Caki2 (cell line): ENCODE measurements around the gene SMARCA4. TPM values are rescaled to one million over a fixed set of nuclear protein-coding genes. Genes with fewer than 3 reads are reported as not detected.
A peak's percentile ranks its signal among the peaks of the same experiment; 100 is the strongest.
"Not testable (repeated sequence)": the region's sequence is repeated elsewhere in the genome, so short reads cannot be mapped to it uniquely, and the experiment has no call there.

Experiments
- DNase-seq: peaks from one replicate; pipeline ENCODE4 v3.0.0-alpha.2; 2015; ENCODE audit warnings: low read depth
- in situ Hi-C: cut with HindIII; loops from 2 replicates; pipeline ENCODE4 v1.10.0; 2016; ENCODE audit warnings: low sequenced_read_pairs, low pct_unique_long_range_greater_than_20kb, mixed read lengths
- total RNA-seq: library from RNA; depleted of rRNA; stranded (reverse); fragments of >200 nt; shearing (Covaris generic); gene quantifications from 2 replicates; pipeline ENCODE4 v1.2.3, GENCODE V29; 2014; ENCODE audit warnings: low replicate concordance

SMARCA4 gene
- total RNA-seq, 1 experiment from 2014 or later: 76.1 TPM

DNA sequence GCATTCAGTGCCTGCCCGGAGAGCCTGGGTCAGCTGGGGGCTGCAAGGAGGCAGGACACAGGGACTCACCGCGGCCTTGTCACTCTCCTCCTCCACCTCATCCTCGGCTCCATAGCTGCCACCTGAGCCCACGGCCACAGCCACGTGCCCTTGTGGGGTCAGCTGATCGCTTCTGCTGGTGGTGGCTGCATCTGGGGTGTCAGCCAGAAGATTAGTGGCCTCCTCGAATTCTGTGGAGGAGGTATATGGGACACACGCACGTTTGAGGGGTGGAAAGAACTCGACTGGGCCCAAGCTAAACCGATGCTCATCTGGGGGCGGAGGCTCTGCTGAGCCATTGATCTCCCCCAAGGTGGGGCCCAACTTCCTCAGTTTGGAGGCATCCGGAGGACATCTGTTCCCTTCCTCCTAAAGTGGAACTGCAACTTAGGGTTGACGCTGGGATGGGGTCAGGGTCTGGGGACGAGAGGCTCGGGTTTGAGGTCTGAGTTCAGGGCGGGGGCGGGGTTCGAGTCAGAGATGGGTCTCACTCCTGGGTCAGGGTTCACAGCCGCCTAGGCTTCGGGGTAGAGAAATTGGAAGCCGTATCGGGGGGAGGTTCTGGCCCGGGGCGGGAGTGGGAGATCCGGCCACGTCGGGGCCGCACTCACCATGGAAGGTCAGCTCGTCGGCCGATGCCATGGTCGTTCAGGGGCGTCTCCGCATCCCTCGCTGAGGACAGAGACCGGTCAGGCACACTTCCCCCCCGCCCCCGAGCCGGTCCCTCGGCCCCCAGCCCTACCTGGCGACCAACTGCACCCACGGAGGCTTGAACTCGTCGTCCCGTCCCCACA is 32.9 kb upstream of the SMARCA4 start:
- DNase-seq: no peak
- in situ Hi-C loops: no loop called here

DNA sequence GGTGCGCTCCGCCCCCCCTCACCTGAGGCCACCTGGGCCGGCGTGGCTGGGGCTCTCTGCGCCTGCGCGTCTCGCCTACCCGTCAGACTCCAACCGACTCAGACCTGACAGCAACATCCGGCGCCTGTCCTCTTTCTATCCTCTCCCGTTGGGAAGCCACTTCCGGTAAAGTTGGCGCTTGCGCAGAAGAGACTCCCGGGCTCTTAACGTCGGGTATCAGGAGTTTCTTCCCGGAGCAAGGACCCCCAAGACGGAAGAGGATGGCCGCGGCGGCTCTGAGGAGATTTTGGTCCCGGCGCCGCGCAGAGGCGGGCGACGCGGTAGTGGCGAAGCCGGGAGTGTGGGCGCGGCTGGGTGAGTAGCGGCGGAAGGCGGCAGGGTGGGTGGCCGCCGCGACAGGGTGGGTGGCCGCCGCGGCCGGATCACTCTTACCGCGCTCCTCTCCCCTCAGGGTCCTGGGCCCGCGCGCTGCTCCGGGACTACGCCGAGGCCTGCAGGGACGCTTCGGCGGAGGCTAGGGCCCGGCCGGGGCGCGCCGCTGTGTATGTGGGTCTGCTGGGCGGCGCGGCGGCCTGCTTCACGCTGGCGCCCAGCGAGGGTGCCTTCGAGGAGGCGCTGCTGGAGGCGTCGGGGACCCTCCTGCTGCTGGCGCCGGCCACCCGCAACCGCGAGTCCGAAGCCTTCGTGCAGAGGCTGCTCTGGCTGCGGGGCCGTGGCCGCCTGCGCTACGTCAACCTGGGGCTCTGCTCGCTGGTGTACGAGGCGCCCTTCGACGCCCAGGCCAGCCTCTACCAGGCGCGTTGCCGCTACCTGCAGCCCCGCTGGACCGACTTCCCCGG is 32.0 kb upstream of the SMARCA4 start, which contains the start of the genes TIMM29 and YIPF2:
TSS of gene TIMM29 (plus strand) at position 249 of the 839 bp plus-strand sequence. CDS start at position 261, 12 bp downstream.
TSS of gene YIPF2 (minus strand) at position 77 of the 839 bp plus-strand sequence. CDS start 229 bp downstream, outside the sequence.
- in situ Hi-C loops: no loop called here

DNA sequence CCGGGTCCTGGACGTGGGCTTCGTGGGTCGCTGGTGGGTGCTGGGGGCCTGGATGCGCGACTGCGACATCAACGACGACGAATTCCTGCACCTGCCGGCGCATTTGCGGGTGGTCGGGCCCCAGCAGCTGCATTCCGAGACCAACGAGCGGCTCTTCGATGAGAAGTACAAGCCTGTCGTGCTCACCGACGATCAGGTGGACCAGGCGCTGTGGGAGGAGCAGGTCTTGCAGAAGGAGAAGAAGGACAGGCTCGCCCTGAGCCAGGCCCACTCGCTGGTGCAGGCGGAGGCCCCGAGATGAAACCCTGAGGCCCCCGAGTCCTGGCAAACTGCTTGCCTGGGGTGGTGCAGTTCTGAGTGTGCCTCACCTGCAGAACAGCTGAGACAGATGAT is 31.4 kb upstream of the SMARCA4 start:
- in situ Hi-C loops: no loop called here
- no peak for DNase-seq

More for the DNA sequence above, 32.0 kb upstream of the SMARCA4 start, which contains the start of the genes TIMM29 and YIPF2:
- DNase-seq: peak; percentile 97

DNA sequence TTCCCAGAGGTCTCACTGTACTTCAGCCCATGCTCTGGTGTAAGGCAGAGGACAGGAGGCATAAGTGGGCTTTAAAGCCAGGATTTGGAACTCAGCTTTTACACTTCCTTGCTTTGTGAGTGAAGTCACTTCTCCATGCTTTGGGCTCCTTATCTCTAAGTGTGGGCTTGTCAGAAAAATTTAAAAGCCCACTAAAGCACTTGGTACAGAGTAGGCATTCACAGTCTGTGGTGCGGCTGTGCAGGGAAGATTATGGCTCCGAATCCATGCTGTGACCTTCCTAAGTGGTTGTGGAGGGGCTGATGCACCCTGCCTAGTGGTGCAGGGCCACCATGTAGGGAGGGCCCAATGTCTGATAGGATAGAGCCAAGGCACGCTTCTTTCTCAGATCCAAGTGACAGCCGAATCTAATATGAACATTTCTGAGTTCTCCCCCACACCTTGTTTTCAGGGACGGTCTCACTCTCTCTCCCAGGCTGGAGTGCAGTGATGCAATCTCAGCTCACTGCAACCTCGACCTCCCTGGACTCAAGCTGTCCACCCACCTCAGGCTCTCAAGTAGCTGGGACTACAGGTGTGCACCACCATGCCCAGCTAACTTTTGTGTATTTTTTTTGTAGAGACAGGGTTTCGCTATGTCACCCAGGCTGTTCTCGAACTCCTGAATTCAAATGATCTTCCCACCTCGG is 25.3 kb upstream of the SMARCA4 start:
- in situ Hi-C loops: no loop called here
- no peak for DNase-seq

DNA sequence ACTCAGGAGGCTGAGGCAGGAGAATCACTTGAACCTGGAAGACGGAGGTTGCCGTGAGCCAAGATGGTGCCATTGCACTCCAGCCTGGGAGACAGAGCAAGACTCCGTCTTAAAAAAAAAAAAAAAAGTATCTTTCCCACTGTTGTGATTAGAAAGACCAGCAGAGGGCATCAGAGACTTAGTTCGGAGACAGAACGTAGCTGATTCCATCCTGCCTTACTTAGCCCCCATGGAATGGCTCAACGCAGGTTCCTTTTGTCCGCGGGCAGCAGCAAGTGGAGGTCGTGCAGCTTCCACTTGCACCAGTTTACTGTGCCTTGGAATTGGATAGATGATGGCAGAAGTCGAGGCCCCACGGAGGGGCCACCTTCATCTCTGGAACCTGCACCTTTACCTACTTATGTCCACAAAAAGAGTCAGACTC is 24.2 kb upstream of the SMARCA4 start:
- in situ Hi-C loops: no loop called here
- peak; percentile 80 for DNase-seq

DNA sequence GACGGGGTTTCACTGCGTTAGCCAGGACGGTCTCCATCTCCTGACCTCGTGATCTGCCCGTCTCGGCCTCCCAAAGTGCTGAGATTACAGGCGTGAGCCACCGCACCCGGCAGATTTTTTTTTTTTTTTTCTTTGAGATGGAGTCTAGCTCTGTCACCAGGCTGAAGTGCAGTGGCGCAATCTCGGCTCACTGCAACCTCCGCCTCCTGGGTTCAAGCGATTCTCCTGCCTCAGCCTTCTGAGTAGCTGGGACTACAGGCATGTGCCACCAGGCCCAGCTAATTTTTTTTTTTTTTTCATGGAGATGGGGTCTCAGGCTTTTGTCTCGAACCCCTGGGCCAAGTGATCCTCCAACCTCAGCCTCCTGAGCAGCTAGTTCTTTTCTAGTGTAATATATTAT is 19.2 kb upstream of the SMARCA4 start:
- DNase-seq, in situ Hi-C loops: not testable (repeated sequence)

DNA sequence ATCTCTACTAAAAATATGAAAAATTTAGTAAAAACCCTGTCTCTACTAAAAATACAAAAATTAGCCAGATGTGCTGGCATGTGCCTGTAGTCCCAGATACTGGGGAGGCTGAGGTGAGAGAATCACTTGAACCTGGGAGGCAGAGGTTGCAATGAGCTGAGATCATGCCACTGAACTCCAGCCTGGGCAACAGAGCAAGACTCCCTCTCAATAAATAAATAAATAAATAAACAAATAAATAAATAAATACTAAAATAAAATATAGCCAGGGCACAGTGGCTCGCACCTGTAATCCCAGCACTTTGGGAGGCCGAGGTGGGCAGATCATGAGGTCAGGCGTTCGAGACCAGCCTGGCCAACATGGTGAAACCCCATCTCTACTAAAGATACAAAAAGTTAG is 17.4 kb upstream of the SMARCA4 start:
- DNase-seq, in situ Hi-C loops: not testable (repeated sequence)

DNA sequence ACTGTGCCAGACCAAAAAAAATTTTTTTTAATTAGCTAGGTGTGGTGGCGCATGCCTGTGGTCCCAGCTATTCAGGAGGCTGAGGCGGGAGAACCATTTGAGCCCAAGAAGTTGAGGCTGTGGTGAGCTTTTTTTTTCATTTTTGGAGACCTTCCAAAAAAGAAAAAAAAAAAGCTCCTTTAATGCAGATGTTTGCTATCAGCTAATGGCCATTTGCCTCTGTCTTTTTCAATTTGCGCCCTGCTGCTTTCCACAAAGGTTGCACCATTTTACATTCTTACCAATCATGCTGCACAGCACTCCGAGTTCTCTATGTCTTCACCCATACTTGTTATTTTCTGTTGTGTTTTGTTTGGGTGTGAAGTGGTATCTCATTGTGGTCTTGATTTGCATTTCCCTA is 15.6 kb upstream of the SMARCA4 start:
- DNase-seq: no peak
- in situ Hi-C loops: no loop called here

DNA sequence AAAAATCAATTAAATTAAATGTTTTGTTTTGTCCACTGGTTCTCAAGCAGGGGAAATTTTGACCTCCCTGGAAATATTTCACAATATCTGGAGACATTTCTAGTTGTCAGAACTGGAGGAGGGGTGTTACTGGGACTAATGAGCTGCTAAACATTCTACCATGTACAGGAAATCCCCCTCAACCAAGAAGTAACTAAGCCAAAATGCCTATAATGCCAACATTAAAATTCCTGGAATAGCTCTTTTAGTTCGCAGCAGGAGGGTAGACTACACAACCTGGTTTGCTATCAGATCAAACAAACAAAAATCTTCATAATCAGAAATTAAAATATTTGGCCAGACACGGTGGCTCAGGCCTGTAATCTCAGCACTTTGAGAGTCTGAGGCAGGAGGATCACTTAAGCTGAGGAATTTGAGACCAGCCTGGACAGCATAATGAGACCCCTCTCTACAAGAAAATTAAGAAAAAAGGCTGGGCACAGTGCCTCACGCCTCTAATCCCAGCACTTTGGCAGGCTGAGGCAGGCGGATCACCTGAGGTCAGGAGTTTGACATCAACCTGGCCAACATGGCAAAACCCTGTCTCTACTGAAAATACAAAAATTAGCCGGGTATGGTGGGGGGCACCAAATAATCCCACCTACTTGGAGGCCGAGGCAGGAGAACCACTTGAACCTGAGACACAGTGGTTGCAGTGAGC is 13.7 kb upstream of the SMARCA4 start:
- in situ Hi-C loops: no loop called here
- peak; percentile 68 for DNase-seq

DNA sequence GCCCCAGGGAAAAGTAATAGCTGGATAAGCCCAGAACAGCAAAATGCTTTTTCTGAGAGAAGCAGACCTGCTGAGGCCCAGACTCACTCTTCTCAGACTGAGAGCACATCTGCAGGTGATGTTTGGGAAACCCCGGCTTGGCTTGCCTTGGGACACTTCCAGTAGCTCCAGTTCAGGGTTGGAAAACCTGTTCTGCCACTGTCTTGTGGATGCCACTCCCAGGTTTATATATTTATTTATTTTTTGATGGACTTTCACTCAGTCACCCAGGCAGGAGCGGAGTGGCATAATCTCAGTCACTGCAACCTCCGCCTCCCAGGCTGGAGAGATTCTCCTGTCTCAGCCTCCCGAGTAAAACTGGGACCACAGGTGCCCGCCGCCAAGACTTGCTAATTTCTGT is 8.0 kb upstream of the SMARCA4 start:
- no peak for DNase-seq
- in situ Hi-C loops: no loop called here

DNA sequence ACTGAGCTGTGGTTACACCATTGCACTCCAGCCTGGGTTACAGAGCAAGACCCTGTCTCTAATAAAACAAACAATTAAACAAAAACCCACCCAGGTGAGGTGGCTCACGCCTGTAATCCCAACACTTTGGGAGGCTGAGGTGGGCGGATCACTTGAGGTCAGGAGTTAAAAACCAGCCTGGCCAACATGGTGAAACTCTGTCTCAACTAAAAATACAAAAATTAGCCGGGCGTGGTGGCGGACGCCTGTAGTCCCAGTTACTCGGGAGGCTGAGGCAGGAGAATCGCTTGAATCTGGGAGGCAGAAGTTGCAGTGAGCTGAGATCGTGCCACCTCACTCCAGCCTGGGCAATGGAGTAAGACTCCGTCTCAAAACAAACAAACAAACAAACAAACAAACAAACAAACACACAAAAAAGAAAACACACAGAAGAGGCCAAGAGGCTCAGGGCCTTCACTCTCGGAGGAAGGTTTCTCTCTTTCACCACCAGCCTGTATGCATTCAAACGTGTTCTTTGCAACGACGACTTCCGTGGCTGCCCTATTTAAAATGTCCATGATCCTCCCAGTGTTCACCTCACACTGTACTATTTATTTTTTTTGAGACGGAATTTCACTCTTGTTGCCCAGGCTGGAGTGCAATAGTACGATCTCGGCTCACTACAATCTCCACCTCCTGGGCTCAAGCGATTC is 1.4 kb upstream of the SMARCA4 start:
- DNase-seq, in situ Hi-C loops: not testable (repeated sequence)

DNA sequence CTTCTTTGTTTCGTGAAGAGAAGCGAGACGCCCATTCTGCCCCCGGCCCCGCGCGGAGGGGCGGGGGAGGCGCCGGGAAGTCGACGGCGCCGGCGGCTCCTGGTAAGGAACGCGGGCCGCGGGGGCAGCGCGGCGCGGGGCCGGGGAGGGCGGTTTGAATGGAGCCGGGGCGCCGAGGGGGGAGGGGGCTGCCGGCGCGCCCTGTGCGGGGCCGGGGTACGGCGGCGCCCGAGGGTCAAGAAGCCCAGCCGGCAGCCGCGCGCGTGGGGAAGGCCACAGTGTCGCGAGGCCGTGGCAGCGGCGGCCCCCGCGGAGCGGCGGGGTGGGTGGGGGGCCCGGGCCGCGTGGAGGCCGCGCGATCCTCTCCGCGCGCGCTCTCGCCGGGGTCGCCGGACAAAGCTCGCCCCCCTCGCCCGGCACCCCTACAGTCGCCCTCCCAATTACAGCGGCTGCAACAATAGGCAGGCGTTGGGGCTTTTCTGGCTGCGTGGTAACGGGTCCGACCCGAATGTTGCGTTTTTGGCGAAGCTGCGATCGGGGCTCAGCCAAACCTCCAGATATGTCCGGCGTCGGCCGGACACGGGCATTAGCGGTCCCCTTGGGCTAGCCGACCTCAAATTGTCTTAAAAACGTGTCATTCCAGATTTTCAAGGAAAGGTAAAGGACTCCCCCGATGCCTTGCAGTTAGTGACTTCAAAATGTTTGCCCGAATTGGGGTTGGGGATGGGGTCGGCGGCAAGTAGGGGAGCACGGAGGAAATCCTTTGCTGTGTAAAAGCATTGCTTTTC is 437 bp downstream of the SMARCA4 start:
- no peak for DNase-seq
- in situ Hi-C loops: no loop called here

DNA sequence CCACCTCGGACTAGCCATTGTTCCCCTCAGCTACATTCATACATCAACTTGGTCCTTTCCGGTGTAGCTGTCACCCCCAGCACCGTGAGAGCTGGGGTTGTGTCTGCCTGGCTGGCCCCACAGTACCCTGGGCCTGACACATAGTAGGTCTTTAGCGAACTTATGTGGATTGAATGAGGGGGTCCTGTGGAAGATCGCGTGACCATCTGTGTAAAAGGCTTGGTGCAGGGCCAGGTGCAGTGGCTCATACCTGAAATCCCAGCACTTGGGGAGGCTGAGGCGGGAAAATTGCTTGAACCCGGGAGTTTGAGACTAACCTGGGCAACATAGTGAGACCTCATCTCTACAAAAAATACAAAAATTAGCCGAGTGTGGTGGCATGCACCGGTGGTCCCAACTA is 2.0 kb downstream of the SMARCA4 start:
- in situ Hi-C loops: no loop called here

DNA sequence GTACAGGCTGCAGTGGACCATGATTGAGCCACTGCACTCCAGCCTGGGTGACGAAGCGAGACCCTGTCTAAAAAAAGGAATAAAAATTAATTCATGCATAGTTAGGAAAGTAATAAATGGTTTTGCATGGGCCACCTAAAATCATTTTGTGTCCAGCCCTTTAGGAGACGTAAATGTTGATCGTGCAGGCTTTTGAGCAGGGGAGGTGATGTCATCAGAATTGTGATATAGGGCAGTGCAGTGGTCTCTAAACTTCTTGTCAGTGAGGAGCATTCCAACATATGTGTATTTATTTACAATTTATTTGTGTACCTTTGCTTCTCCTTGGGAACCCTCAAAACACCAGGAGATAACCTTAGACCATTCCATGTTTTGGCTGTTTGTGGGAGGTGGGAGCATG is 3.0 kb downstream of the SMARCA4 start:
- DNase-seq: no peak
- in situ Hi-C loops: no loop called here

More for the DNA sequence above, 2.0 kb downstream of the SMARCA4 start:
- no peak for DNase-seq

DNA sequence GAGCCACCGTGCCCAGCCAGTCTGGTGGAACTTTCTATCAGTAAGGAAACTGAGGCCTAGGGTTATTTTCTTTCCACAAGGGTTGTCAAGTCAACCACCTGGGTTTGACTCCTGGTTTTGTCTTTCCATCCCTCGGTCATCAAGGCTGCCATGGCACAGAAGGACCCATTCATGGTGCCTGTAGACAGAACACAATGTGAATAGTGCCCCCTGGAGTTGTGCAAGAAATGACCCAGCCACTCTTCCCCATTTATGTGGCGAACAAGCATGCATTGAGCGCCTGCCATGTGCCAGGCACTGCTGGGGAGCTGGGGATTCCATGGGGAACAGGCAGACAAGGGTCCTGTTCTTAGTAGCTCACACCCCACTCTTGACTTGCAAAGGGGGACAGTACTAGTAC is 4.1 kb downstream of the SMARCA4 start:
- in situ Hi-C loops: no loop called here
- DNase-seq: no peak

DNA sequence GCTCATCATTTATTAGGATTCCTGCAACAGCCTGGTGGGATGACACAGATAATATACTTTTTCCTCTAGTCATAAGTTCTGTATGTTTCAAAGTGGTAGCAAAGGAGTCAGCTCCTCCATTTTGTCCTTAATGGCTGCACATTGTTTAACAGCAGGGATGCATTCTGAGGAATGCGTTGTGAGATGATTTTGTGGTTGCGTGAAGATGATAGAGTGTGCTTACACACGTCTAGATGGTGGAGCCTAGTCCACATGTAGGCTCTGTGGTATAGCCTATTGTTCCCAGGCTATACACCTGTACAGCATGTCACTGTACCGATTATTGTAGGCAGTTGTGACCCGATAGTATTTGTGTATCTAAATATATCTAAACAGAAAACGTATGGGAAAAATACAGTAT is 4.6 kb downstream of the SMARCA4 start:
- no peak for DNase-seq
- in situ Hi-C loops: no loop called here

DNA sequence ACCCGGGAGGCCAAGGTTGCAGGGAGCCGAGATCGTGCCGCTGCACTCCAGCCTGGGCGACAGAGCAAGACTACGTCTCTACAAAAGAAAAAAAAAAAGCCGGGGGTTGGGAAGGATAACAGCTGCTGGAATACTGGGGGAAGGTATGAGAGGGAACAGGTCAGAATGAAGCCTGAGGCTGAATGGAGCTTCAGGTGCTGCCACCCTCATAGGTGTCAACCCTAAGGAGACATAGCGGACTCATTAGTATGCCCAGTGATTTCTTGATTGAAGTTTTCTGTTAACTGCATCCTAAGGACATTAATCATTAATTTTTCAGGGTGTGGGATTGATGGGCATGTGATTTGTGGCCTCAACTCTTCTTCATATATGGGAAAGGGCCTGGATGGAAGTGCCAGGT is 6.0 kb downstream of the SMARCA4 start:
- DNase-seq: no peak
- in situ Hi-C loops: no loop called here
